SIG-M5 treated with dmso at 0.1 percent for 504 hours (cell line): ENCODE data around the gene BAG5.

Source experiments
- DNase-seq: peaks from one replicate; lab custom pipeline; 2025; ENCODE audit not compliant: unreplicated experiment; lab: John Stamatoyannopoulos, UW

The BAG5 gene

GRCh38 chr14:103535891-103536565, 26.4 kb downstream of the BAG5 start:
- DNase-seq: no peak

DNA sequence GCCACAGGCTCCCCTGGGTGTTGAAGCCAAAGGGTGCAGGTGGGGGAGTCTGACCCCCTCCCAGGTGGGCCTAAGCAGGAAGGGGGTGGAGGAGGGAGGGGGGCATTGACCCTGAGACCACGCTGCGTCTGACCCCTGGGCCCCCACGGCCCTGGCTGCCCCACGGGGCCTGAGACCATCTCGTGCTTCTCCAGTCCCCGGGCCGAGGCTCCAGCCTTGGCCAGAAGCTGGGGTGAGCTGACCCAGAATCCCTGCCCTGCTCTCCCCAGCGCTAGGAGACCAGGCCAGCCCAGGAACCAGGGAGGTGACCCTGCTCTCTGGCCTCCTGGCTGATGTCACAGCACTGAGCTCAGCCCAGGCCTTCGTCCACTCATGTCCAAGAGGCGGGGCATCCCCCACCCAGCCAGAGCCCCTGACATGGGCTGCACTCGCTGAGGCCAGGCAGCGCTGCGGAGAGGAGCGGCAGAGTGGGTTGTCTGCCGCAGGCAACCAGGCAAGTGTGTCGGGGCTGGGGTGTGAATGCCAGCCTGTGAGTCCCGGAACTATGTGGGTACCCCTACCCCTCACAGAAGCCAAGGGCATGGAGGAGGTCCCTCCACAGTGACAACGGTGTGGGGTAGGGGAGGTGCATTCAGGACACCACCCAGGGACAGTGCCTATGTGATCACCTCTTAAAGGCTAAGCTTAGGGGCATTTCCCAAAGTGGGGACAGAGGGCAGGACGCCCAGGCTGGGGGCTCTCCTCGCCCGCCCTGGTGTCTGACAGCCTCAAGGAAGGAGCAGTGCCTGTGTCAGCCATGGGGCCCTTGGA, 27.2 kb downstream of the BAG5 start:
- no peak for DNase-seq

- DNase-seq: no peak
These were observed 27.8 kb downstream of the BAG5 start for GRCh38 chr14:103534576-103535061.

GRCh38 chr14:103533999-103534575, 28.4 kb downstream of the BAG5 start:
- no peak for DNase-seq

DNA sequence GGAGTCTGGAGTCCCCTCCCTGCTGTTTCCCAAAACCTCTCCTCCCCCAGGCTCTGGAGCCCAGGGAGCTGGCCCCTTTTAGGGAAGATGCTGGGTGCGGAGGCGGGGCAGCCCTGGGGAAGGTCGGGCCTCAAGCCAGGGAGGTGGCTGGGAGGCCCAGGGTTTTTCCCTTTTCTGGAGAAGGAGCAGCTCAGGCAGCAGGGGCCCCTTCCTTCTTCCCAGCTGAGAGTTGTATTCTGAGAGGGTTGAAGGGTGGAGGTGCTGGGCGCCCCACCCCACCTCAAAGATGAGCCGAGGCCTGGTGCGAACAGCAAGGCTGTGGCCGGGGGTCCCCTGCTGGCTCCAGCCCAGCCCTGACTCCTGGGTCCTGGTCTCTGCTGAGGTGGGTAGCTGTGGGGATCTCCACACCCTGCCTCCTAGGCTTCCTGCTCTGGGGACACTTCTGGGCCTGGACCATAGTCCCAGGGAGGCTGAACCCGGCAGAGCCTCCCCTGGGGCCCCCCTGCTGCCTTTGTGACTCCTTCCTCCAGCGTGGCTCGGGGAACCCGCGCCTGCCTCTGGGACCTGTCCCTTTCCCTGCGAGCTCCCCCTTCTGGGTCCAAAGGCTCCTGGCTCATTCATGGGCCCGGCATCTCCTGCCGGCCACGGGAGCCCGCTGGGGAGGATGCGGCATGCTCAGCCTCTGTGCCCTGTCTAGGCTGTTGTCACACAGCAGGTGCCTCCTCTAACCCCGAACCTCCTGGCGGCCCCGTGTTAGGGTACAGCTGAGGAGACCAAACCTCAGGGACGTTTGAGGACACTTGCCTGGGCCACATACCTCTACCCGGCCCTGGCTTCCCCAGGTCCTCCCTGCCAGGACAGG, 29.1 kb downstream of the BAG5 start:
- DNase-seq: no peak

- DNase-seq: no peak
These were observed 30.0 kb downstream of the BAG5 start for GRCh38 chr14:103532216-103533136.

DNA sequence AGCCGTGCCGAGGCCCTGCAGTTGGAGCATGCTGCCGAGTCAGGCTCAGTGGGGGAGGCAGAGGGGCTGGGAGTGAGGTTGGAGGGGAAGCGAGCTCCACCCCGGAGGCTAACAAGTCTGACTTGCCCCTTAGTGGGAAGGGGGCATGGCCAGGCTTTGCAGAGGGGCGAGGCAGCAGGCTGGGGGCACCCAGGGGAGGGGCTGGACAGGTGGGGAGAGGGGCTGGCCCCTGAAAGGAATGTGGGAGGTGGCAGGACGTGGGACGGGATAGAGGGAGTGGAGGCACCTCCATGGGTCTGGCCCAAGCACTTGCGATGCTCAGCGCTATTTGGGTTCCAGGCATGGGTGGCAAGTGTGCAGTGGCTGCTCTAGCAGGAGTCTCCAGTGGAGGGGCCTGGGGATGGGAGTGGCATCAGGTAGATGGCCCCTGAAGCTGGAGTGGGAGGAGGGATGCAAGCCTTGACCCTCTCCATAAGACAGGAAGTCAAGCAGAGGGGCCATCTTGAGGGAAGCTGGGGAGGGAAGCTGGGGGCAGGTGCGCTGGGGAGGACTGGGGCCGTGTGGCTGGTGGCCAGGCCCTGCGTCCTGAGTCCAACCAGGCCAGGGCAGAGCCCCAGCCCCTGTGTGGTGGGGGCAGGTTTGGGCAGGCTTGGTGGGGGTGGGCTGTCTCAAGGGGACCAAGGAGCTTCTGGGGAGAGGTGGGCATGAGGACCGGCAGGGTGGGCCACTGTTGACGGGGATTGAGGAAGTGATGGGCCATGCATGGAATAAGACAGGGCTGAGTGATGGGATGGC, 30.8 kb downstream of the BAG5 start:
- DNase-seq: no peak

DNA sequence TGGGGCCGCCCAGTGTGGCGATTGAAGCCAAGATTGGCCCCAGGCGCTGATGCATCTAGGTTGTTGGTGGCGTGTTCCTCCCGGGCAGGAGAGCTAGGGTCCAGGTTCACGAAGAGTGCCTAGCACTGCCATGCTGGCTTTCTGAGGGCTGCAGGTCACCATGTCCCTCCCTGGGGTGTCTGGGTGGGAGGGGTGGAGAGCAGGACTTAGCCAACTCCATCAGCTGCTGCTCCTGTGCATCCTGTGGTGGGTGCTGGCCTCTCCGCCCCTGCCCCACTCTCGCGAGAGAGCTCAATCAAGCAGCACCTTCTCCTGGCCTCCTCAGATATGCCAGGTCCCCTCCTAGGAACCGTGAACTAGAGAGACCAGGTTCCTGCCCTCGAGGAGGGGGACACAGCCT, 31.6 kb downstream of the BAG5 start:
- DNase-seq: no peak

DNA sequence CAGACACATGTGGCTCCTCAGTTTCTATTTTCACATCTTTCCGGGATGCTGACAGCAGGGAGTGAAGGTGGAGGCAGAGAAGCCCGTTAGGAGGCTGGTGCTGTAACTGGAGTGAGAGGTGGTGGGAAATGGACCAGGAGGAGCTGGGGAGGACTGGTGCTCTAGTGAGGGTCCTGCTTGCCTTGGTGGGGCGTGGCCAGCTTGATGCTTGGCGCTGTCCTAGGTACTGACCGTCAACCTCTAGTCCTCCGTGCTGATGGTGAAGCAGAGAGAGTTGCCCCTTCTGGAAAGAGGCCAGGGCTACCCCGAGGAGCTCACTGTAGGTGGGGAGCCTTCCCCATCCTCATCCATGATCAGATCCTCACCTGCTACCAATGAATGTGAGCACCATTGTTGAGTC, 32.1 kb downstream of the BAG5 start:
- DNase-seq: no peak

- DNase-seq: no peak
These were observed 32.8 kb downstream of the BAG5 start for GRCh38 chr14:103529383-103530365.

DNA sequence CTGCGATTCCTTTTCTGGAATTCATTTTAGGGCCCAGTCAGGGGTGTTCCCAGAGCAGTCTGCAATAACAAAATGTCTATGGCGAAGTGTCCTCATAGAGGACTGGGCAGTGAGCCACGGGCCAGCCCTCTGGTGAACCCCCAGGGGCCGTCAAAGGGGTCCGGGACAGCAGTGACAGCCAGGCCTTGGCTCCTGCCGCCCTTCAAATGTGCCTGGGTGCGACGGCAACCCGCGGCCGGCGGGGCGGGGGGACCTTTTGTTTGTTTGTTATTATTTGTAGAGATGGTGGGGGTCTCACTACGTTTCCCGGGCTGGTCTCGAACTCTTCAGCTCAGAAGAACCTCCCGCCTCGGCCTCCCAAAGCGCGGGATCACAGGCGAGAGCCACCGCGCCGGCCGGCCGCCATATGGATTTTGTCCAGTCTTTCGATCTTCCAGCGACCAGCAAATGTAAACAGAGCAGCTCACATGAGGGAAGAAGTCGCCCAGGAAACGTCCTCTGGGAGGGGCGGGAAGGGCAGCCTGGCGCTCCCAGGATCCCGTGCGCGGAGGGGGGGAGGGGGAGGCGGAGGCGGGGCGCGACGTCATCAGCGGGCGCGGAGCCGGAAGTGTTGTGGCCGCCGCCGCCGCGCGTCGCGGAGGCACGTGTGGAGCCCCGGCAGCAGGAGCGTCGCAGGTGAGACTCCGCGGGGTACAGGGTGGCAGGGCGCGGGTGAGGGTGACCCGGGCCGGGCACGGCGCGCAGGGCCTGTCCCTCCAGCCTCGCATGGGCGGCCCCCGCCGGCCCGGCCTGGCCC, 33.7 kb downstream of the BAG5 start, which contains the start of gene TRMT61A:
Gene TRMT61A (plus strand): TSS at position 610 of the 796 bp plus-strand sequence. CDS start 783 bp downstream, outside the sequence.
- DNase-seq: peak; percentile 84

DNA sequence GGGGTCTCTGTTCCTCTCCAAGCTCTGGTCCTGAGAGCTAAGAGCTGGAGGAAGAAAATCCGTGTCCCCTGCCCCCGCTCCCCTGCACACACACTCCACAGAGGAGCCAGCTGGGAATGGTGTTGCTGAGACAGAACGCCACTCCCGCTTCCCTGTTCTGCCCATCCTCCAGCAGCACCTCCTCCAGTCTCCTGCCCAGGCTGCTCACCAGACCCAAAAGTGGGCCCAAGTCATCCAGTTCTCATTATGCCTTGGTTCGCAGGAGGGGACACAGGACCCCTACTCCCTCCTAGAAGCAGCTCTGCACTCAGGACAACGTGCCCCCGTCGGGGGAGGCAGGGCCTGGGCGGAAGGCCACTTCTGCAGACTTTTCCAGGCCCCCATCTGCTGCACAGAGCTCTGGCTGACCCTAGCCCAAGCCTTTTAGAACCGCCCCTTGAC, 34.3 kb downstream of the BAG5 start:
- no peak for DNase-seq

DNA sequence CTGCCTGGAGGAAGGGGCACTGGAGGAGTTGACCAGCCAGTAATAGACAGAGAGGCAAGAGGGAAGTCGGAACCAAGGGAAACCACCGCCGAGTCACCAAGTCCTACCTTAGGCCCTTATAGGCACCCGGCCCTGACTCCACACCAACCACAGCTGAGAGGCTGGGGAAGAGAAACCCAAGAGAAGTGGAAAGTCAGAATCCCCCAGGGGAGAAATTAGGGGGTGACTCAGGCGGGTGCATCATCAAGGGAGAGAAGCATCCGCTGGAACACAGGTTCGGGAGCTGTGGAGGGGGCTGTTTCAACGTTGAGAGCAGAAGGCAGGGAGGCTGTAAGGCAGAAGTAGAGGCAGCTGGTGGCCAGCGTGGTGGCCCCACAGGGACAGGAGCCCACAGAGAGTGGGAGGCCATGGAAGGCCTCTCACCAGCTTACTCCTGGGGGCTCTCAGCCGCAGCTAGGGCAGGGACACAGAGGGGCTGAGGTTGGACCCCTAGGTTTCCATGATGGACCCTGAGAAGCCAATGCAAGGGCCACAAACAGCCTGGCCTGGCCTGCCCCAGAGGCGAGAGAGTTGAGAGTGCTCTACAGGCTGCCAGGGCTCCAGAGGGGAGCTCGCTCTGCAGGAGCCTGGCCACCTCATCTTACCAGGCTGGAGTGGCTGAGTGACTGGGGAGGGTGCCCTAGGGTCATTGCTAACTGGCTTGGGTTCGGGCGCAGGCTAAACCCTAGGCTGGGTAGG, 34.9 kb downstream of the BAG5 start:
- DNase-seq: peak; percentile 32

DNA sequence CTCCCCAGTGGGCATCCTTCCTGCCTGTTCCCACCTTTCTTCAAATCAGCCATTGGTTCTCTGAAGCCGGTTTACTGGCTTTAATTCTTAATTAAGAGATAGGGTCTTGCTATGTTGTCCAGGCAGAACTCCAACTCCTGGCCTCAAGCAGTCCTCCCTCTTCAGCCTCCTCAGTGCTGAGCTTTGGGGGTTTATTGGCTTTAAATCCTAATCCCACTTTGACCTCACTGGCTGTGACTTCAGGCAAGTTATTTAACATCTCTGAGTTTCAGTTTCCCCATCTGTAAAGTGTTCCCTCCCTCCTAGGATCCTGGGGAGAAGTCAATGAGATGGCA, 35.6 kb downstream of the BAG5 start:
- no peak for DNase-seq

GRCh38 chr14:103526247-103526913, 36.1 kb downstream of the BAG5 start:
- peak; percentile 23 for DNase-seq
